Loucy (cell line): ENCODE measurements around the gene SSH2.
"Not testable (repeated sequence)": the region's sequence is repeated elsewhere in the genome, so short reads cannot be mapped to it uniquely, and the experiment has no call there.

ENCODE experiments used
- CTCF ChIP-seq: fragments of 200-600 bp; sonication (generic); conservative IDR thresholded peaks from 2 replicates; pipeline ENCODE4 v1.5.1; 2014; ENCODE audit warnings: mild to moderate bottlenecking, antibody characterized with exemption, low read length
- EZH2phosphoT487 ChIP-seq: fragments of 200-600 bp; IDR thresholded peaks from 2 replicates; pipeline ENCODE4 v1.6.1; 2018; ENCODE audit warnings: antibody characterized with exemption, mild to moderate bottlenecking, moderate library complexity, borderline replicate concordance

- not testable (repeated sequence) for TF ChIP-seq CTCF, EZH2phosphoT487
These were observed 5.9 kb upstream of the SSH2 start for GRCh38 chr17:29935909-29936308.
